Stimulated activated CD4-positive, alpha-beta T cell treated with anti-CD3 and anti-CD28 coated beads, Interleukin-15, amount 100 ng/mL, for 24 hours (primary cell): Measurements from ENCODE around the gene KDSR.

Experiments
- DNase-seq: peaks from one replicate; pipeline ENCODE4 v3.0.0-alpha.2; 2020

KDSR gene

GRCh38 chr18:63320123-63320974 lies 46.7 kb downstream of the KDSR start:
- peak; percentile 87 for DNase-seq

GRCh38 chr18:63319383-63320122 lies 47.5 kb downstream of the KDSR start, which contains the start of gene BCL2:
TSS of gene BCL2 (minus strand) at chr18:63319769.
- DNase-seq = peak; percentile 64

GRCh38 chr18:63318889-63319382 lies 48.1 kb downstream of the KDSR start:
- DNase-seq = no peak

GRCh38 chr18:63317982-63318888 lies 48.8 kb downstream of the KDSR start:
- peak; percentile 88 for DNase-seq

- no peak for DNase-seq
Observed at GRCh38 chr18:63317556-63317946, 49.5 kb downstream of the KDSR start.

- no peak for DNase-seq
Observed at GRCh38 chr18:63316612-63317555, 50.1 kb downstream of the KDSR start.

- DNase-seq = no peak
Observed at GRCh38 chr18:63315876-63316275, 51.1 kb downstream of the KDSR start.

- no peak for DNase-seq
Observed at GRCh38 chr18:63315131-63315662, 51.8 kb downstream of the KDSR start.

GRCh38 chr18:63314062-63314790 lies 52.8 kb downstream of the KDSR start:
- no peak for DNase-seq

- DNase-seq = no peak
Observed at GRCh38 chr18:63313396-63313917, 53.5 kb downstream of the KDSR start.

GRCh38 chr18:63312737-63313395 lies 54.1 kb downstream of the KDSR start:
- no peak for DNase-seq

GRCh38 chr18:63312019-63312409 lies 55.0 kb downstream of the KDSR start:
- no peak for DNase-seq

- no peak for DNase-seq
Observed at GRCh38 chr18:63311118-63312018, 55.6 kb downstream of the KDSR start.

GRCh38 chr18:63309422-63309821 lies 57.6 kb downstream of the KDSR start:
- peak; percentile 55 for DNase-seq

- DNase-seq = no peak
Observed at GRCh38 chr18:63307551-63308200, 59.3 kb downstream of the KDSR start.

- DNase-seq = no peak
Observed at GRCh38 chr18:63306819-63307550, 60.0 kb downstream of the KDSR start.

- DNase-seq = no peak
Observed at GRCh38 chr18:63306249-63306648, 60.8 kb downstream of the KDSR start.
